OCI-LY7 (cell line): Measurements from ENCODE around the gene KLHL24. TPM values are rescaled to one million over a fixed set of nuclear protein-coding genes. Genes with fewer than 3 reads are reported as not detected.

Source experiments
- BruUV-seq: library from RNA; stranded (reverse); fragments of 400-500 nt; replicated peaks from 2 replicates; lab custom pipeline; 2021; lab: Mats Ljungman, UMichigan
- CTCF ChIA-PET: fragments of 300-600 bp; sonication (Branson Sonifier 250); formaldehyde crosslinking; loops from one replicate; lab custom pipeline; 2022; ENCODE audit warnings: antibody characterized with exemption; ENCODE audit not compliant: unreplicated experiment; lab: Charles Lee
- POLR2A ChIA-PET: fragments of 300-600 bp; sonication (Branson Sonifier 250); formaldehyde crosslinking; loops from one replicate; lab custom pipeline; 2022; ENCODE audit warnings: antibody characterized with exemption; lab: Charles Lee
- DNase-seq: peaks from one replicate; pipeline ENCODE4 v3.0.0-alpha.2; 2015; ENCODE audit warnings: low spot score
- H2AFZ ChIP-seq: fragments of 200-600 bp; sonication (generic), shearing (Covaris generic); 2 replicates; pipeline ENCODE4 v1.6.1; 2014; ENCODE audit warnings: mild to moderate bottlenecking, antibody characterized with exemption, low read length, moderate library complexity
- H3K27ac ChIP-seq: fragments of 200-600 bp; sonication (generic); 2 replicates; pipeline ENCODE4 v1.5.1; 2014; ENCODE audit warnings: mixed run types, low read depth, mild to moderate bottlenecking, moderate library complexity, low read length, inconsistent platforms; ENCODE audit not compliant: poor library complexity, severe bottlenecking
- H3K36me3 ChIP-seq: fragments of 200-600 bp; sonication (generic); 2 replicates; pipeline ENCODE4 v1.6.1; 2014; ENCODE audit warnings: mild to moderate bottlenecking, antibody characterized with exemption, low read length, moderate library complexity, mixed read lengths; ENCODE audit not compliant: insufficient read depth
- H3K4me1 ChIP-seq: fragments of 200-600 bp; sonication (generic); 2 replicates; pipeline ENCODE4 v1.5.1; 2014; ENCODE audit warnings: mild to moderate bottlenecking, low read length; ENCODE audit not compliant: insufficient read depth, poor library complexity, severe bottlenecking
- H3K4me2 ChIP-seq: fragments of 200-600 bp; sonication (generic); 2 replicates; pipeline ENCODE4 v1.6.1; 2014; ENCODE audit warnings: mild to moderate bottlenecking, low read length
- H3K4me3 ChIP-seq: fragments of 200-600 bp; sonication (generic); 2 replicates; pipeline ENCODE4 v1.5.1; 2014; ENCODE audit warnings: mild to moderate bottlenecking, low read depth, low read length; ENCODE audit not compliant: poor library complexity, severe bottlenecking
- H3K79me2 ChIP-seq: fragments of 200-600 bp; sonication (generic); 2 replicates; pipeline ENCODE4 v1.6.1; 2016; ENCODE audit warnings: low read depth, mild to moderate bottlenecking, low read length, moderate library complexity, mixed read lengths; ENCODE audit not compliant: insufficient read depth
- H3K9me2 ChIP-seq: fragments of 200-600 bp; sonication (generic); 2 replicates; pipeline ENCODE4 v1.6.1; 2016; ENCODE audit warnings: mild to moderate bottlenecking, low read length, mixed read lengths; ENCODE audit not compliant: insufficient read depth
- H3K9me3 ChIP-seq: fragments of 200-600 bp; sonication (generic); 2 replicates; pipeline ENCODE4 v1.6.1; 2014; ENCODE audit warnings: mild to moderate bottlenecking, mixed run types, low read length, mixed read lengths
- H4K20me1 ChIP-seq: fragments of 200-600 bp; sonication (generic); 2 replicates; pipeline ENCODE4 v1.6.1; 2014; ENCODE audit warnings: mild to moderate bottlenecking, antibody characterized with exemption, low read length, moderate library complexity, mixed read lengths; ENCODE audit not compliant: insufficient read depth
- CTCF ChIP-seq: fragments of 200-600 bp; sonication (generic); conservative IDR thresholded peaks from 2 replicates; pipeline ENCODE4 v1.5.1; 2014; ENCODE audit warnings: mild to moderate bottlenecking, antibody characterized with exemption, low read length, moderate library complexity, mixed read lengths
- EZH2phosphoT487 ChIP-seq: fragments of 200-600 bp; sonication (generic); IDR thresholded peaks from 2 replicates; pipeline ENCODE4 v1.6.1; 2018; ENCODE audit warnings: low read depth, borderline replicate concordance, mild to moderate bottlenecking, mixed run types, antibody characterized with exemption, low read length, moderate library complexity, mixed read lengths
- intact Hi-C: fragments of 100-400 bp; cut with micrococcal nuclease; formaldehyde crosslinking; loops from one replicate; pipeline ENCODE4 v1.10.0; 2022; ENCODE audit not compliant: unreplicated experiment
- total RNA-seq, 2 experiments: library from RNA; depleted of rRNA in 1 of 2; stranded (reverse); fragments of >200 nt in 1 of 2; shearing (Covaris generic) in 1 of 2; gene quantifications; 2 replicates each; pipeline ENCODE4 v1.2.3, GENCODE V29; 2014 to 2022

The KLHL24 gene
- total RNA-seq, 2 experiments from 2014 or later: 34.0 to 37.8 TPM

GRCh38 chr3:183718012-183718411, 82.6 kb downstream of the KLHL24 start:
- POLR2A ChIA-PET: interaction anchor here (0.6 to 0.8 kb wide), 5 partner anchors 9 to 183 kb away, joined by 3 to 4 read pairs (median 3); no protein-coding TSS in a partner anchor

GRCh38 chr3:183725387-183725786, 90.0 kb downstream of the KLHL24 start:
- Histone ChIP-seq H3K36me3 (peaks cover 99% of the 10 kb centered on the region), H4K20me1 (no peaks in the 10 kb centered on the region), H3K4me2 (no peak overlapping the region), H3K4me1 (no peaks in the 10 kb centered on the region), H3K79me2 (0 out of 2 replicates have a peak, but pooled peaks cover 4% of the 10 kb centered on the region), H3K27ac (no peak overlapping the region), H2AFZ (no peak overlapping the region), H3K9me2 (no peaks in the 10 kb centered on the region), H3K9me3 (no peaks in the 10 kb centered on the region), H3K4me3 (no peak overlapping the region)
- POLR2A ChIA-PET: interaction anchor here (0.6 kb wide), 1 partner anchor 151 kb away, joined by 5 read pairs; no protein-coding TSS in a partner anchor
- intact Hi-C loops: no loop called here
- TF ChIP-seq CTCF (no peak), EZH2phosphoT487 (no peak)
- no peak for DNase-seq
- CTCF ChIA-PET: no interaction called here
- BruUV-seq: no TSS peak

More at GRCh38 chr3:183718012-183718411, 82.6 kb downstream of the KLHL24 start:
- Histone ChIP-seq H3K9me2 (no peaks in the 10 kb centered on the region), H3K4me3 (no peak overlapping the region), H3K9me3 (no peaks in the 10 kb centered on the region), H3K79me2 (peaks cover 43% of the 10 kb centered on the region), H3K4me1 (no peaks in the 10 kb centered on the region), H3K27ac (no peak overlapping the region), H3K36me3 (peaks cover 88% of the 10 kb centered on the region), H2AFZ (no peak overlapping the region), H3K4me2 (no peak overlapping the region), H4K20me1 (no peaks in the 10 kb centered on the region)
- no TSS peak for BruUV-seq
- no peak for DNase-seq
- TF ChIP-seq EZH2phosphoT487: no peak
- TF ChIP-seq CTCF: no peak
- CTCF ChIA-PET: no interaction called here
- intact Hi-C loops: no loop called here

- Histone ChIP-seq H3K4me2 (no peak overlapping the region), H3K4me3 (no peak overlapping the region), H2AFZ (no peak overlapping the region), H3K9me2 (no peaks in the 10 kb centered on the region), H3K4me1 (no peaks in the 10 kb centered on the region), H4K20me1 (0 out of 2 replicates have a peak, but pooled peaks cover 4% of the 10 kb centered on the region), H3K36me3 (peaks cover 97% of the 10 kb centered on the region), H3K9me3 (no peaks in the 10 kb centered on the region), H3K79me2 (0 out of 2 replicates have a peak, but pooled peaks cover 4% of the 10 kb centered on the region), H3K27ac (no peak overlapping the region)
- ChIA-PET CTCF (no interaction called here), POLR2A (interaction anchor here (0.6 to 1.2 kb wide), 5 partner anchors 12 to 38 kb away, joined by 3 read pairs; no protein-coding TSS in a partner anchor)
- BruUV-seq: no TSS peak
- TF ChIP-seq EZH2phosphoT487: no peak
- TF ChIP-seq CTCF: no peak
- DNase-seq: no peak
- intact Hi-C loops: no loop called here
These were observed 92.8 kb downstream of the KLHL24 start for GRCh38 chr3:183728204-183728603.
